GM12872 (cell line): Measurements from ENCODE around the gene USP11.

Experiments used
- CTCF ChIP-seq: IDR thresholded peaks from 3 replicates; pipeline ENCODE4 v1.5.1; 2011; ENCODE audit warnings: low read depth, mild to moderate bottlenecking, low read length, moderate library complexity; ENCODE audit not compliant: insufficient read depth

Gene USP11

GRCh38 chrX:47215291-47215900, 17.4 kb upstream of the USP11 start:
- no peak for TF ChIP-seq CTCF

- no peak for TF ChIP-seq CTCF
Measured at GRCh38 chrX:47216393-47216925, 16.4 kb upstream of the USP11 start.

- no peak for TF ChIP-seq CTCF
Measured at GRCh38 chrX:47217121-47217851, 15.5 kb upstream of the USP11 start.

- no peak for TF ChIP-seq CTCF
Measured at GRCh38 chrX:47217852-47218279, 14.9 kb upstream of the USP11 start.

- no peak for TF ChIP-seq CTCF
Measured at GRCh38 chrX:47218280-47218919, 14.4 kb upstream of the USP11 start, which contains the start of gene CDK16. Gene CDK16 (plus strand): TSS chrX:47218681. CDS start chrX:47223558, 4,877 bp downstream.

- no peak for TF ChIP-seq CTCF
Measured at GRCh38 chrX:47218920-47219815, 13.6 kb upstream of the USP11 start.
